B cell (primary cell): Measurements from ENCODE around the gene CCDC191. TPM values are rescaled to one million over a fixed set of nuclear protein-coding genes. Genes with fewer than 3 reads are reported as not detected.

Experiments used
- ATAC-seq: fragments of 200-7000 bp; cut with Tn5 transposase; one replicate; pipeline ENCODE4 v1.10.0; 2021; ENCODE audit warnings: low read depth, mild to moderate bottlenecking, moderate number of reproducible peaks, moderate library complexity
- CTCF ChIA-PET: fragments of 350-600 bp; sonication (Branson Sonifier 250); formaldehyde crosslinking; loops from one replicate; lab custom pipeline; 2021; ENCODE audit warnings: antibody characterized with exemption, inconsistent platforms; lab: Charles Lee
- POLR2A ChIA-PET: fragments of 350-600 bp; sonication (Branson Sonifier 250); formaldehyde crosslinking; loops from one replicate; lab custom pipeline; 2021; ENCODE audit warnings: antibody characterized with exemption; lab: Charles Lee
- DNase-seq: peaks from one replicate; pipeline ENCODE4 v3.0.0; 2013
- H2AFZ ChIP-seq: 2 replicates; pipeline ENCODE4 v1.6.1; 2012; ENCODE audit warnings: mild to moderate bottlenecking, low read depth, low read length; ENCODE audit not compliant: insufficient read depth, poor library complexity, severe bottlenecking
- H3K27ac ChIP-seq, 2 donors: 1 replicate in 1 of 2; 2 replicates in 1 of 2; pipeline ENCODE4 v1.5.1; 2012 to 2013; ENCODE audit warnings: low read length in 2 of 2, mild to moderate bottlenecking in 2 of 2, moderate library complexity in 1 of 2
- H3K27me3 ChIP-seq, 4 experiments: fragments of 200-600 bp in 1 of 4; sonication (generic) in 1 of 4; replicated peaks in 1 of 4; 1 replicate in 2 of 4; 2 replicates in 2 of 4; pipeline versions ENCODE4 v1.6.1 to v1.7.0; 2013 to 2016; ENCODE audit warnings: low read length in 3 of 4, mild to moderate bottlenecking in 2 of 4, mixed read lengths in 1 of 4, moderate library complexity in 1 of 4; ENCODE audit not compliant: insufficient read depth in 4 of 4, control insufficient read depth in 3 of 4; ENCODE audit errors: control extremely low read depth in 1 of 4
- H3K36me3 ChIP-seq, 2 experiments: replicated peaks in 1 of 2; 1 replicate in 1 of 2; 2 replicates in 1 of 2; pipeline versions ENCODE4 v1.6.1 to v1.7.1; 2013; ENCODE audit warnings: low read length in 1 of 2; ENCODE audit not compliant: insufficient read depth in 2 of 2, control insufficient read depth in 1 of 2; ENCODE audit errors: control extremely low read depth in 1 of 2, extremely low read depth in 1 of 2
- H3K4me1 ChIP-seq, 2 donors: fragments of 200-600 bp in 1 of 2; sonication (generic) in 1 of 2; 1 replicate in 1 of 2; 2 replicates in 1 of 2; pipeline versions ENCODE4 v1.5.1 to v1.6.1; 2013 to 2017; ENCODE audit warnings: low read length in 2 of 2; ENCODE audit not compliant: control insufficient read depth in 2 of 2, insufficient read depth in 2 of 2
- H3K4me2 ChIP-seq: replicated peaks from 2 replicates; pipeline ENCODE3; 2012; ENCODE audit warnings: mild to moderate bottlenecking, low read depth, low read length; ENCODE audit not compliant: poor library complexity, severe bottlenecking
- H3K4me3 ChIP-seq, 5 experiments: fragments of 200-600 bp in 1 of 5; sonication (generic) in 1 of 5; 1 replicate in 3 of 5; 2 replicates in 2 of 5; pipeline versions ENCODE4 v1.5.1 to v1.7.0; 2011 to 2016; ENCODE audit warnings: low read length in 4 of 5, mild to moderate bottlenecking in 4 of 5, low read depth in 2 of 5, control low read depth in 1 of 5, moderate library complexity in 1 of 5; ENCODE audit not compliant: insufficient read depth in 1 of 5; ENCODE audit errors: control extremely low read depth in 1 of 5, extremely low read depth in 1 of 5
- H3K79me2 ChIP-seq: fragments of 200-600 bp; sonication (generic); one replicate; pipeline ENCODE4 v1.6.0; 2016; ENCODE audit warnings: low read length; ENCODE audit not compliant: control insufficient read depth, insufficient read depth
- H3K9ac ChIP-seq: fragments of 200-600 bp; sonication (generic); 2 replicates; pipeline ENCODE4 v1.6.1; 2017; ENCODE audit warnings: mild to moderate bottlenecking, low read length, moderate library complexity
- H3K9me3 ChIP-seq, 3 donors: one replicate each; pipeline versions ENCODE4 v1.6.1 to v1.7.1; 2013; ENCODE audit warnings: low read length in 2 of 3; ENCODE audit not compliant: control insufficient read depth in 2 of 3, insufficient read depth in 1 of 3; ENCODE audit errors: control extremely low read depth in 1 of 3
- H4K20me1 ChIP-seq: 2 replicates; pipeline ENCODE4 v1.6.0; 2012; ENCODE audit warnings: mild to moderate bottlenecking, low read length; ENCODE audit not compliant: insufficient read depth, control insufficient read depth, poor library complexity, severe bottlenecking
- H3K27ac Mint-ChIP-seq: one replicate; pipeline ENCODE4 v1.8.0; 2021; ENCODE audit warnings: mixed read lengths
- H3K27me3 Mint-ChIP-seq: one replicate; pipeline ENCODE4 v1.8.0; 2021; ENCODE audit warnings: mixed read lengths
- H3K4me1 Mint-ChIP-seq: one replicate; pipeline ENCODE4 v1.8.0; 2021; ENCODE audit warnings: mixed read lengths
- H3K4me3 Mint-ChIP-seq: one replicate; pipeline ENCODE4 v1.8.0; 2021; ENCODE audit warnings: mixed read lengths
- H3K9me3 Mint-ChIP-seq: one replicate; pipeline ENCODE4 v1.8.0; 2022; ENCODE audit warnings: mixed read lengths; ENCODE audit not compliant: insufficient read depth
- EZH2 ChIP-seq: IDR thresholded peaks from 2 replicates; pipeline ENCODE4 v1.6.1; 2012; ENCODE audit warnings: borderline replicate concordance, low read depth, mild to moderate bottlenecking, moderate library complexity, low read length; ENCODE audit not compliant: insufficient read depth, poor library complexity, severe bottlenecking
- WGBS: methylation state at CpG from one replicate; pipeline ENCODE4 v1.1.5; 2013; ENCODE audit warnings: missing lambda C conversion rate; ENCODE audit not compliant: insufficient coverage; 5-methylcytosine and 5-hydroxymethylcytosine counted together
- intact Hi-C: fragments of 100-400 bp; cut with micrococcal nuclease; formaldehyde crosslinking; loops from one replicate; pipeline ENCODE4 v1.10.0; 2022
- polyA plus RNA-seq: library from polyadenylated mRNA; depleted of rRNA; stranded (reverse); fragments of >200 nt; gene quantifications from 2 replicates; pipeline ENCODE4 v1.2.3, GENCODE V29; 2012
- total RNA-seq, 2 donors: library from RNA; stranded (reverse); fragments of 120-200 nt in 1 of 2; gene quantifications; 1 replicate in 1 of 2; 2 replicates in 1 of 2; pipeline versions ENCODE4 v1.2.3 to v1.2.4, GENCODE V29; 2013 to 2022
- TF ChIP-seq, protein P1 (sequence below): fragments of 200-600 bp; IDR thresholded peaks from one replicate; pipeline ENCODE4 v1.8.0; 2022; ENCODE audit warnings: antibody characterized with exemption, mild to moderate bottlenecking

The CCDC191 gene
- total and polyA plus RNA-seq, 2 donors (not counting 1 experiment from before 2014, with no cell fraction given): 26.7 to 47.9 TPM

DNA sequence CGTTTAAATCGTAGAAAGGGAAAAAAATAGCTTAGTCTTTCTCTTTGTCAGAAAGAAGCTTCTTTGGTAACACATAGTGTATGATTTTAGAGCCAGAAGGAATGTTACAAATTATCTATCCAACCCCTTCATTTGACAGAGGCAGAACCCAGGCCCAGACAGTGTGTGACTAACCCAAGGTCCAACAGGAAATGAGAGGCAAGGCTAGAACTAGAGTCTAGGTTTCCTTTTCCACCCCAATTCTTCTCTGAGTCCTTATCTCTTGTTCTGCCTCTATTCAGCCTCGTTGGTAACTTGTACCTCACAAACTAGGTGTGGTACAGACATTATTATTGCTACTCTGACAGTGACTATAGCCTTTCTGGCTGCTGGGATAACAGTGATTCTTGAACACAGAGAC lies 39.5 kb upstream of the CCDC191 start:
- no peak overlapping the region for H2AFZ ChIP-seq
- Mint-ChIP-seq H3K4me1 (no peaks in the 10 kb centered on the region), H3K4me3 (no peak overlapping the region), H3K9me3 (peaks cover 2% of the 10 kb centered on the region), H3K27ac (no peak overlapping the region), H3K27me3 (peaks cover 7% of the 10 kb centered on the region)
- H3K4me3 ChIP-seq: no peak overlapping the region
- H3K27me3 ChIP-seq: no peaks in the 10 kb centered on the region
- WGBS: no CpG with 5 or more reads among the region's 3 CpGs
- no peak for ATAC-seq
- no peak overlapping the region for H3K27ac ChIP-seq
- intact Hi-C loops: no loop called here
- no peaks in the 10 kb centered on the region for H3K36me3 ChIP-seq
- H3K79me2 ChIP-seq: no peaks in the 10 kb centered on the region
- no peak for DNase-seq
- no peak overlapping the region for H3K4me2 ChIP-seq
- no peaks in the 10 kb centered on the region for H3K4me1 ChIP-seq
- ChIA-PET POLR2A (no interaction called here), CTCF (no interaction called here)
- H3K9ac ChIP-seq: no peak overlapping the region
- no peak for TF ChIP-seq EZH2
- TF ChIP-seq, protein P1, sequence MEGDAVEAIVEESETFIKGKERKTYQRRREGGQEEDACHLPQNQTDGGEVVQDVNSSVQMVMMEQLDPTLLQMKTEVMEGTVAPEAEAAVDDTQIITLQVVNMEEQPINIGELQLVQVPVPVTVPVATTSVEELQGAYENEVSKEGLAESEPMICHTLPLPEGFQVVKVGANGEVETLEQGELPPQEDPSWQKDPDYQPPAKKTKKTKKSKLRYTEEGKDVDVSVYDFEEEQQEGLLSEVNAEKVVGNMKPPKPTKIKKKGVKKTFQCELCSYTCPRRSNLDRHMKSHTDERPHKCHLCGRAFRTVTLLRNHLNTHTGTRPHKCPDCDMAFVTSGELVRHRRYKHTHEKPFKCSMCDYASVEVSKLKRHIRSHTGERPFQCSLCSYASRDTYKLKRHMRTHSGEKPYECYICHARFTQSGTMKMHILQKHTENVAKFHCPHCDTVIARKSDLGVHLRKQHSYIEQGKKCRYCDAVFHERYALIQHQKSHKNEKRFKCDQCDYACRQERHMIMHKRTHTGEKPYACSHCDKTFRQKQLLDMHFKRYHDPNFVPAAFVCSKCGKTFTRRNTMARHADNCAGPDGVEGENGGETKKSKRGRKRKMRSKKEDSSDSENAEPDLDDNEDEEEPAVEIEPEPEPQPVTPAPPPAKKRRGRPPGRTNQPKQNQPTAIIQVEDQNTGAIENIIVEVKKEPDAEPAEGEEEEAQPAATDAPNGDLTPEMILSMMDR: no peak
- H3K9me3 ChIP-seq: peaks cover 0 to 1% (median 0%) of the 10 kb centered on the region in 3 donors
- H4K20me1 ChIP-seq: no peaks in the 10 kb centered on the region

DNA sequence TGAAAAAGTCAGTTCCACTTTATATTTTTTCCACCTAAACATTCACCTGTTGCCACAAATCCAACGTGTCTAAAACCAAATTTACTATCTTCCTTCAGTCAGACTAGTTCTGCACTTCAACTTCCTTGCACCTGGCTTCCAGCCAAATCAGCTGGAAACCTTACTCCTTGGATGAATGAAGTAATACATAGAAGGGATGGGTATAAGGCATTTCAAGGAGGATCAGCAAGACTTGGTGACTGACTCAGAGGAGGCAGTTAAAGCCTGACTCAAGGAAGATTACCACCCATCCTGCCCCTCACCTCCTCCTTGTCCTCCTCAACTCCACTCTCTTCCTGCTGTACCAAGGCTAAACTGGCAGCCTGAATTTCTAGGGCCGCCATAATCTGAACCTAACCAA lies 37.3 kb upstream of the CCDC191 start:
- WGBS: 50% methylated on average over 2 of the region's 2 CpGs
- H3K27ac Mint-ChIP-seq: no peak overlapping the region

More for the DNA sequence above, 37.3 kb upstream of the CCDC191 start:
- peaks cover 2% of the 10 kb centered on the region for H3K9me3 Mint-ChIP-seq
- Histone ChIP-seq H3K36me3 (peaks cover 0 to 1% of the 10 kb centered on the region in 2 experiments), H2AFZ (no peak overlapping the region), H3K27me3 (no peaks in the 10 kb centered on the region), H3K4me1 (no peaks in the 10 kb centered on the region), H4K20me1 (no peaks in the 10 kb centered on the region), H3K4me3 (no peak overlapping the region), H3K9ac (no peak overlapping the region), H3K9me3 (peaks cover 0 to 3% (median 0%) of the 10 kb centered on the region in 3 donors), H3K79me2 (no peaks in the 10 kb centered on the region), H3K27ac (no peak overlapping the region), H3K4me2 (no peak overlapping the region)
- ChIA-PET CTCF (no interaction called here), POLR2A (no interaction called here)
- peaks cover 3% of the 10 kb centered on the region for H3K27me3 Mint-ChIP-seq
- intact Hi-C loops: no loop called here
- ATAC-seq (no peak), DNase-seq (no peak)
- no peak for TF ChIP-seq EZH2
- TF ChIP-seq, protein P1: no peak
- no peaks in the 10 kb centered on the region for H3K4me1 Mint-ChIP-seq
- H3K4me3 Mint-ChIP-seq: no peak overlapping the region
